ENCODE data around the gene DNAJC4. TPM values are rescaled to one million over a fixed set of nuclear protein-coding genes. Genes with fewer than 3 reads are reported as not detected.

The DNAJC4 gene
- total and polyA plus RNA-seq, 9 of the 15 experiments (the other 6 are each of a cell fraction or from before 2014, with no cell fraction given), result 4.0 to 32.6 (median 19.9) TPM

DNA sequence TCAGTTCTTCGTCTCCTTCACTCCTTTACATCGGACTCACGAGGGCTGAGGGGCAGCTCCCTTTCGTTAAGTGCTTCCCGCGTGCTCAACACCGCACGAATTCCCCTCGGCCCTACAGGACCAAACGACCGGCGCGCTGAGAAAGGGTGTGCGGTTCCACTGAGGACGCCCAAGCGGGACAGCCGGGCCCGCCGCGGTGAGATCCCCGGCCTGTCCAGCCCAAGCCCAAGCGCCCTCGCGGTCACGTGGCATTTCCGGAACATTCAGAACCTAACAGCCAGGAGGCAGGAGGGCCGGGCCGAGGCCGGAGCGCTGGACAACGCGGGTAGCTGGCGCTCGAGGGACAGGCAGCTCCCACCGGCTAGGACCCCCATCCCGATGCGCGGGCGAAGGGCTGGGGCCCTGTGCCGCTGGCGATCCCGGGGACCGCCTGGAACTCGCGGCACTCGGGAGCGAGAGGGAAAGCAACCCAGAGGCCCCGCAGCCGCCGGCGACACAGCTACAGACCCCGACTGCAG, 45.1 kb upstream of the DNAJC4 start (continued):
- TF ChIP-seq POLR2AphosphoS2 (IDR thresholded peaks at IDR 0.05; ENCODE audit: low read length), result peak; percentile 51; the same call in 1 of the 2 replicates
- no peak for TF ChIP-seq HOXB6 (CRISPR knock-in tag; IDR thresholded peaks at IDR 0.05; ENCODE audit: borderline replicate concordance)
- no peak for TF ChIP-seq ARHGAP35 (IDR thresholded peaks at IDR 0.05; ENCODE audit: partially characterized antibody)
- TF ChIP-seq HNRNPL (IDR thresholded peaks at IDR 0.05; ENCODE audit: low read depth, low read length), result no peak; the same call in 1 of the 2 replicates
- TF ChIP-seq DNMT1 (IDR thresholded peaks at IDR 0.05), result no peak
- 0 out of 2 replicates have a peak, but pooled peaks have one; percentile 60 for TF ChIP-seq CAMTA2 (CRISPR knock-in tag; conservative IDR thresholded peaks at IDR 0.05)
- peak; percentile 96 for TF ChIP-seq POLR2B (IDR thresholded peaks at IDR 0.05; ENCODE audit: low read depth, partially characterized antibody)
- TF ChIP-seq ETV1 (tag; conservative IDR thresholded peaks at IDR 0.05; ENCODE audit: low read depth), result peak; percentile 73
- no peak for TF ChIP-seq PCBP2 (IDR thresholded peaks at IDR 0.05; ENCODE audit: low read depth, low read length, poor library complexity, severe bottlenecking)
- TF ChIP-seq, protein P1, sequence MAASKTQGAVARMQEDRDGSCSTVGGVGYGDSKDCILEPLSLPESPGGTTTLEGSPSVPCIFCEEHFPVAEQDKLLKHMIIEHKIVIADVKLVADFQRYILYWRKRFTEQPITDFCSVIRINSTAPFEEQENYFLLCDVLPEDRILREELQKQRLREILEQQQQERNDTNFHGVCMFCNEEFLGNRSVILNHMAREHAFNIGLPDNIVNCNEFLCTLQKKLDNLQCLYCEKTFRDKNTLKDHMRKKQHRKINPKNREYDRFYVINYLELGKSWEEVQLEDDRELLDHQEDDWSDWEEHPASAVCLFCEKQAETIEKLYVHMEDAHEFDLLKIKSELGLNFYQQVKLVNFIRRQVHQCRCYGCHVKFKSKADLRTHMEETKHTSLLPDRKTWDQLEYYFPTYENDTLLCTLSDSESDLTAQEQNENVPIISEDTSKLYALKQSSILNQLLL (CRISPR knock-in tag; IDR thresholded peaks at IDR 0.05; ENCODE audit: borderline replicate concordance), result no peak
- TF ChIP-seq, protein P2, sequence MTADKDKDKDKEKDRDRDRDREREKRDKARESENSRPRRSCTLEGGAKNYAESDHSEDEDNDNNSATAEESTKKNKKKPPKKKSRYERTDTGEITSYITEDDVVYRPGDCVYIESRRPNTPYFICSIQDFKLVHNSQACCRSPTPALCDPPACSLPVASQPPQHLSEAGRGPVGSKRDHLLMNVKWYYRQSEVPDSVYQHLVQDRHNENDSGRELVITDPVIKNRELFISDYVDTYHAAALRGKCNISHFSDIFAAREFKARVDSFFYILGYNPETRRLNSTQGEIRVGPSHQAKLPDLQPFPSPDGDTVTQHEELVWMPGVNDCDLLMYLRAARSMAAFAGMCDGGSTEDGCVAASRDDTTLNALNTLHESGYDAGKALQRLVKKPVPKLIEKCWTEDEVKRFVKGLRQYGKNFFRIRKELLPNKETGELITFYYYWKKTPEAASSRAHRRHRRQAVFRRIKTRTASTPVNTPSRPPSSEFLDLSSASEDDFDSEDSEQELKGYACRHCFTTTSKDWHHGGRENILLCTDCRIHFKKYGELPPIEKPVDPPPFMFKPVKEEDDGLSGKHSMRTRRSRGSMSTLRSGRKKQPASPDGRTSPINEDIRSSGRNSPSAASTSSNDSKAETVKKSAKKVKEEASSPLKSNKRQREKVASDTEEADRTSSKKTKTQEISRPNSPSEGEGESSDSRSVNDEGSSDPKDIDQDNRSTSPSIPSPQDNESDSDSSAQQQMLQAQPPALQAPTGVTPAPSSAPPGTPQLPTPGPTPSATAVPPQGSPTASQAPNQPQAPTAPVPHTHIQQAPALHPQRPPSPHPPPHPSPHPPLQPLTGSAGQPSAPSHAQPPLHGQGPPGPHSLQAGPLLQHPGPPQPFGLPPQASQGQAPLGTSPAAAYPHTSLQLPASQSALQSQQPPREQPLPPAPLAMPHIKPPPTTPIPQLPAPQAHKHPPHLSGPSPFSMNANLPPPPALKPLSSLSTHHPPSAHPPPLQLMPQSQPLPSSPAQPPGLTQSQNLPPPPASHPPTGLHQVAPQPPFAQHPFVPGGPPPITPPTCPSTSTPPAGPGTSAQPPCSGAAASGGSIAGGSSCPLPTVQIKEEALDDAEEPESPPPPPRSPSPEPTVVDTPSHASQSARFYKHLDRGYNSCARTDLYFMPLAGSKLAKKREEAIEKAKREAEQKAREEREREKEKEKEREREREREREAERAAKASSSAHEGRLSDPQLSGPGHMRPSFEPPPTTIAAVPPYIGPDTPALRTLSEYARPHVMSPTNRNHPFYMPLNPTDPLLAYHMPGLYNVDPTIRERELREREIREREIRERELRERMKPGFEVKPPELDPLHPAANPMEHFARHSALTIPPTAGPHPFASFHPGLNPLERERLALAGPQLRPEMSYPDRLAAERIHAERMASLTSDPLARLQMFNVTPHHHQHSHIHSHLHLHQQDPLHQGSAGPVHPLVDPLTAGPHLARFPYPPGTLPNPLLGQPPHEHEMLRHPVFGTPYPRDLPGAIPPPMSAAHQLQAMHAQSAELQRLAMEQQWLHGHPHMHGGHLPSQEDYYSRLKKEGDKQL (CRISPR knock-in tag; IDR thresholded peaks at IDR 0.05; ENCODE audit: borderline replicate concordance), result 0 out of 2 replicates have a peak, but pooled peaks have one; percentile 33
- TF ChIP-seq, protein P3, sequence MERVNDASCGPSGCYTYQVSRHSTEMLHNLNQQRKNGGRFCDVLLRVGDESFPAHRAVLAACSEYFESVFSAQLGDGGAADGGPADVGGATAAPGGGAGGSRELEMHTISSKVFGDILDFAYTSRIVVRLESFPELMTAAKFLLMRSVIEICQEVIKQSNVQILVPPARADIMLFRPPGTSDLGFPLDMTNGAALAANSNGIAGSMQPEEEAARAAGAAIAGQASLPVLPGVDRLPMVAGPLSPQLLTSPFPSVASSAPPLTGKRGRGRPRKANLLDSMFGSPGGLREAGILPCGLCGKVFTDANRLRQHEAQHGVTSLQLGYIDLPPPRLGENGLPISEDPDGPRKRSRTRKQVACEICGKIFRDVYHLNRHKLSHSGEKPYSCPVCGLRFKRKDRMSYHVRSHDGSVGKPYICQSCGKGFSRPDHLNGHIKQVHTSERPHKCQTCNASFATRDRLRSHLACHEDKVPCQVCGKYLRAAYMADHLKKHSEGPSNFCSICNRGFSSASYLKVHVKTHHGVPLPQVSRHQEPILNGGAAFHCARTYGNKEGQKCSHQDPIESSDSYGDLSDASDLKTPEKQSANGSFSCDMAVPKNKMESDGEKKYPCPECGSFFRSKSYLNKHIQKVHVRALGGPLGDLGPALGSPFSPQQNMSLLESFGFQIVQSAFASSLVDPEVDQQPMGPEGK (CRISPR knock-in tag; IDR thresholded peaks at IDR 0.05; ENCODE audit: borderline replicate concordance), result no peak
- peak; percentile 44 for TF ChIP-seq BRD9 (IDR thresholded peaks at IDR 0.05; ENCODE audit: low read depth, partially characterized antibody)
- no peak for TF ChIP-seq ZNF785 (CRISPR knock-in tag; IDR thresholded peaks at IDR 0.05)
- TF ChIP-seq POLR3G (IDR thresholded peaks at IDR 0.05; ENCODE audit: extremely low read depth, insufficient read length, insufficient replicate concordance), result no peak
- TF ChIP-seq CTBP1 (IDR thresholded peaks at IDR 0.05; ENCODE audit: borderline replicate concordance), result peak; percentile 39; the same call in 1 of the 2 replicates
- TF ChIP-seq YBX1 (IDR thresholded peaks at IDR 0.05), result no peak
- TF ChIP-seq ZNF436 (CRISPR knock-in tag; IDR thresholded peaks at IDR 0.05), result no peak
- TF ChIP-seq ZNF695 (CRISPR knock-in tag; IDR thresholded peaks at IDR 0.05), result no peak; the same call in 1 of the 2 replicates
- peak; percentile 58; the same call in 1 of the 2 replicates for TF ChIP-seq ESRRA (IDR thresholded peaks at IDR 0.05; ENCODE audit: borderline replicate concordance, low read depth)
